ENCODE results near the gene ATAD2B. TPM values are rescaled to one million over a fixed set of nuclear protein-coding genes. Genes with fewer than 3 reads are reported as not detected.
A peak's percentile ranks its signal among the peaks of the same experiment; 100 is the strongest.

ATAD2B gene
- total and polyA plus RNA-seq, 8 donors: 4.1 to 15.6 (median 9.3) TPM

DNA sequence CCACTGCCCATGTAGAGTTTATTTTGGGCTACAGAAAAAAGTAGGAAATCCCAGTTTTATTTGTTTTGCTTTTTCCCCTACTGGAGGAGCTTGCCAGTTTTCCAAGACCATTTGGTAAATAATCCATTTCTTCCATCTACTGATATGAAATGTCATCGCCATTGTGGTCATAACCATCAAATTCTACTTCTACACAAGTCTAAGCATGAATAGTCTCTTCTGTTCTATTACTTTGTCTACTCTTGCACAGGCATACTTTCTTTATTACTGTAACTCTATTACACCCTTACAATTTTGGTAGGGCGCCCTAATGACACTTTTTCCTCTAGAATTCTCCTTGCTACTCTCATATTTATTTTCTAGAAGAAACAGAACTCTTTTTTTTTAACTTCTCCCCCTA lies 120.7 kb downstream of the ATAD2B start:
- peaks cover 0 to 6% (median 0%) of the 10 kb centered on the region in 3 donors for H3K36me3 ChIP-seq
- H3K4me3 ChIP-seq: no peak overlapping the region
- FAIRE-seq (no peak), DNase-seq (no peak), ATAC-seq (no peak)
- 36 to 39% methylated on average over 2 of the region's 2 CpGs for WGBS, 2 donors
- no peaks in the 10 kb centered on the region for H3K9me3 ChIP-seq
- H3K4me1 ChIP-seq: peaks cover 4 to 15% (median 14%) of the 10 kb centered on the region in 3 donors
- no peak for TF ChIP-seq CTCF (IDR thresholded peaks at IDR 0.05)
- intact Hi-C loops (cut with DNase I): no loop called here
- H3K27me3 ChIP-seq: no peaks in the 10 kb centered on the region
- no peak overlapping the region for H3K27ac ChIP-seq

GRCh38 chr2:23803965-23804542 lies 122.9 kb downstream of the ATAD2B start:
- no peak overlapping the region for H3K27ac ChIP-seq
- H3K27me3 ChIP-seq: no peaks in the 10 kb centered on the region
- H3K36me3 ChIP-seq: no peaks in the 10 kb centered on the region
- peaks cover 4 to 15% (median 14%) of the 10 kb centered on the region in 3 donors for H3K4me1 ChIP-seq
- FAIRE-seq (no peak), ATAC-seq (peak; percentile 50 to 76 (median 68)), DNase-seq (peak in 4 of 6 donors; percentile 14 to 39 (median 31))
- 47 to 60% methylated on average over 5 of the region's 5 CpGs for WGBS, 2 donors
- TF ChIP-seq CTCF (IDR thresholded peaks at IDR 0.05): no peak
- intact Hi-C loops (cut with DNase I): no loop called here
- no peaks in the 10 kb centered on the region for H3K9me3 ChIP-seq
- no peak overlapping the region for H3K4me3 ChIP-seq

GRCh38 chr2:23803264-23803964 lies 123.5 kb downstream of the ATAD2B start:
- H3K27ac ChIP-seq: no peak overlapping the region
- TF ChIP-seq CTCF (IDR thresholded peaks at IDR 0.05): no peak
- H3K9me3 ChIP-seq: no peaks in the 10 kb centered on the region
- ATAC-seq (peak; percentile 63 to 78 (median 68)), FAIRE-seq (no peak), DNase-seq (no peak)
- no peaks in the 10 kb centered on the region for H3K27me3 ChIP-seq
- whole genome bisulfite sequencing, 2 donors: 62 to 68% methylated on average over 5 of the region's 5 CpGs
- intact Hi-C loops (cut with DNase I): no loop called here
- no peak overlapping the region for H3K4me3 ChIP-seq
- H3K4me1 ChIP-seq: peaks cover 4 to 15% (median 14%) of the 10 kb centered on the region in 3 donors
- no peaks in the 10 kb centered on the region for H3K36me3 ChIP-seq

DNA sequence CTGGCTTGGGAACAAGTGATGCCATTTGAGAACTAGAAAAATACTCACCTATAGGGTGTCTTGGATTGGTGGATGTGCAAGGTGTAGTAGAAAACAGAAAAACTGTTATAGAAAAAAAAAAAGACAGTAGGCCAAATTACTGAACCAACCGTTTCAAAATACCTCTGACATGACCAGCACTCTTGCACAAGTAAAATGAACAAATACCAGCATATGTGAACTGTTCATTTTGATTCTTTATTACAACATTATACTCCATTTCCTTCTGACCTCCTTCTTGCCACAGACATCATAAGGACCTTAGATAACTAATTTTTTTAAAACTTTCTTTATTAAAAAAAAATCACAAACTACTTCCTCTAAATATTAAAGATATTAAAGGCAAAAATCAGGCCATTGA lies 125.5 kb downstream of the ATAD2B start:
- Histone ChIP-seq H3K9me3 (no peaks in the 10 kb centered on the region), H3K4me3 (no peak overlapping the region), H3K27ac (no peak overlapping the region), H3K27me3 (no peaks in the 10 kb centered on the region), H3K4me1 (peaks cover 4 to 15% (median 14%) of the 10 kb centered on the region in 3 donors), H3K36me3 (no peaks in the 10 kb centered on the region)
- TF ChIP-seq CTCF (IDR thresholded peaks at IDR 0.05): no peak
- intact Hi-C loops (cut with DNase I): no loop called here
- WGBS, 2 donors: 70 to 85% methylated on average over 1 of the region's 1 CpG
- DNase-seq: no peak
- FAIRE-seq: peak; percentile 20
- no peak for ATAC-seq

- no peaks in the 10 kb centered on the region for H3K9me3 ChIP-seq
- intact Hi-C loops (cut with DNase I): no loop called here
- 100% methylated on average over 1 of the region's 1 CpG for WGBS, 2 donors
- FAIRE-seq: no peak
- no peak for DNase-seq
- no peak overlapping the region for H3K4me3 ChIP-seq
- ATAC-seq: no peak
- H3K27me3 ChIP-seq: no peaks in the 10 kb centered on the region
- TF ChIP-seq CTCF (IDR thresholded peaks at IDR 0.05): no peak
- no peak overlapping the region for H3K27ac ChIP-seq
- H3K36me3 ChIP-seq: no peaks in the 10 kb centered on the region
- H3K4me1 ChIP-seq: peaks cover 0 to 1% (median 0%) of the 10 kb centered on the region in 3 donors
Observed at GRCh38 chr2:23794234-23794633, 132.7 kb downstream of the ATAD2B start.
